8988T (cell line): ENCODE results near the gene CCL1.

ENCODE experiments used
- DNase-seq: peaks from one replicate; pipeline ENCODE4 v3.0.0; 2011

Gene CCL1

GRCh38 chr17:34382621-34383124 is 19.6 kb upstream of the CCL1 start:
- DNase-seq = no peak

GRCh38 chr17:34379868-34380267 is 16.8 kb upstream of the CCL1 start:
- no peak for DNase-seq

GRCh38 chr17:34378664-34379101 is 15.7 kb upstream of the CCL1 start:
- DNase-seq = no peak

GRCh38 chr17:34377078-34377823 is 14.2 kb upstream of the CCL1 start:
- no peak for DNase-seq

- no peak for DNase-seq
These were observed 12.5 kb upstream of the CCL1 start for GRCh38 chr17:34375426-34375997.

DNA sequence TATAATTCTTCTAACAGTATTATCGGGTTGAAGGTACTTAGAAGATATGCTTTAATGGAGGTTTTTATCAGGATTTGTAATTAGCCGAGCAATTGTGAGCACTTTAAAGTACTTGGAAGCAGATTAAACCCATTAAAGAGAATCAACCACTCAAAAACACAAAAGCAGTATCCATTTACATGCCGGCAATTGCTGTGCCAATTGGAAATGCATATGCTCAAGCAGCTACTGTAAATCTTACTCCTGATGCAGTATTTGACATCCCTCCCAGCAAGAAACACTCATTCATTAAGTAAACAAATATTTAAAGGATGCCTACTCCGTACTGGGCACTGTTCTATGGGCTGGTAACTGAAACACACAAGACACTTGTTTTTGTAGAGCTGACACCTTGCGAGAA is 11.4 kb upstream of the CCL1 start:
- no peak for DNase-seq

GRCh38 chr17:34371405-34372100 is 8.5 kb upstream of the CCL1 start:
- DNase-seq = no peak

DNA sequence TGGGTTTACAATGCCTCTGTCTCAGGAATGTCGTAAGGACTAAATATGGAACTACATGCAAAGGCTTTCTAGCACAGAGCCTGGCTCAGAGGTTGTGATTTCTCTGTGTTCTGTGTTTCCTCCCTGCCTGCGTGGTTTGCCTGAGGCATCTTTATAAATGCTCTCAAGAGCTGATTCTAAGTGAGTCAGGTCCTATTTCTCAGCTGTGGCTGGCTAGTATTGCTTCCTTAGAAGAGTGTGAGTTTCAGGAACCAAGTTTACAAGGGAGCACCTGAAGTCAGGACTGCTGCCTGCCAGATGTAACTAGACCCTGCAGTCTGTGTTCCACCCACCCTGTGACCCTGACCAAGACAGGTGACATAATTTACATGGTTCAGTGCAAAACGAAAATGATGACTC is 8.0 kb upstream of the CCL1 start:
- no peak for DNase-seq

DNA sequence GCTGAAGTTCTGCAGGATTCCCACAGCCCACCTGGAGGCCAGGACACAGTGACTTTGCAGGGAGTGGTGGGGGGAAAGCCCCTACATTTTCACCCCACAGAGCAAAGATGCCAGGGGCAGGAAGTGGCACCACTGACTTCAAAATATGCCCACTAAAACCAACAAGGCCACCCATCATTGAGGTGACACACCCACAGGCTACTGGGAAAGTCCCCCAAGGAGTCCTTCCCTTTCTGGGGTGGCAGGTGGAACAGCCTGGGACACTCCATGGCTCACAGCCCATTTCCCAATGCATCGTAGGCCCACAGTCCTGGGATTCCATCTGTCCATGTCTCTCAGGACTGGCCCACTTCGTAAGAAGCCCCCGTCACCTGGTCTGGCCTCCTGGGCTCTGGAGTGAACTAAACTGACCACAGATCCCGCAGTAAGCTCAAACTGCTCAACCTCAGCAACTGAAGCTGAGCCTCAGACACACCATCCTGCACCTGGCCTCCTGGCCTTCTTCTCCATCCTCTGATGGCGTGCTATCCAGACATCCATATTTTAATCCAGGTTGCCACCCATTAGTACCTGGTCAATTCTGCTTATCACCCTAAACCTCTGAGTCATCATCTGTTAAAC is 7.5 kb upstream of the CCL1 start:
- DNase-seq = no peak

DNA sequence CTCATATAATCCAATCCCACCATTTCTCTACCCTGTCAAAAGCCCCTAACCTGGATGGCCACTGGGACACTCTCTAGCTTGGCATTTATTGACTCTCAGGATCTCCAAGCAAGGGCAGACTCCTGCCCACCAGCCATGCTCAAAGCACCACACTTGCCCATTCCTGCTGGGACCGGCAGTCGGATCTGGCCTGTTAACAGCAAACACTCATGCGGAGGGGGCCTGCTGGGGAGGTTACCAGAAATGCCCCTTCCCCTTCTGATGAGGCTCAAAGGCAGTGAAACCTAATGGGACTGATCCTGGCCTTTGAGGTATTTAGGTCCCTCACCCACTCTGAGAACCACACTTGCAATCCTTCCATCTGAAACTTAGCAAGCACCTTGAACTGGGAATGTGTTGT is 6.5 kb upstream of the CCL1 start:
- DNase-seq = no peak

- no peak for DNase-seq
These were observed 6.0 kb upstream of the CCL1 start for GRCh38 chr17:34368946-34369500.

DNA sequence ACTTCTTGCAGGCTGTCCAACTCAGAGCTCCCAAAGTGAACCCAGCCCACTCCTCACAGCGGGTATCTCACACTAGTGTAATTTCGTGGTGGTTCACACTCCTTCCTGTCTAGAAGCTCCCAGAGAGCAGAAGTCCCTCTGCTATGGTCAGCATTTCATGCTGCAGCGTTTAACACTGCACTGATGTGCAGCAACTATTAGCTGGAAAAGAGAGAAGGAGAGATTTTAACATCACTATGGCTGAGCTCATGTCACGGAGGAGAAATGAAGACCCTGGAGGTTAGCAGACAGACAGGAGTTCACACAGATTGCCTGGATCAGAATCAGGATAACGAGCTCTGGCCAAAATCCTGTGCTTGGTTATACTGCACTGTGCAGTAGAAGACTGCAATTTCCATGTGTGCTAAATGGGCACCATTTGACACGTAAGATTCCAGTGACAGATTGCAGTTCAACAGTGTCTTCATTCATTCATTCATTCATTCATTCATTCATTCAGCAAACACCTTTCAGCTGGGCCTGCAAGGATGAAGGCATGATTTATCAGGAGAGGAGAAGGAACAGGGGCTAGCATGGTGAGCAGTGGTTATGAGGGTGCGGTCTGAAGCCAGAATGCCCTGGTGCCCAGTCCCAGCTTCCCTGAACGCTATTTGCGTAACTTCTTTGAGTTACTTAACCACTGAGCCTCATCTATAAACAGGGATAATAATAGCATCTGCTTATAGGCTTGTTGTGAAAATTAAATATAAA is 5.3 kb upstream of the CCL1 start:
- DNase-seq = no peak

- no peak for DNase-seq
These were observed 4.6 kb upstream of the CCL1 start for GRCh38 chr17:34367486-34368195.

DNA sequence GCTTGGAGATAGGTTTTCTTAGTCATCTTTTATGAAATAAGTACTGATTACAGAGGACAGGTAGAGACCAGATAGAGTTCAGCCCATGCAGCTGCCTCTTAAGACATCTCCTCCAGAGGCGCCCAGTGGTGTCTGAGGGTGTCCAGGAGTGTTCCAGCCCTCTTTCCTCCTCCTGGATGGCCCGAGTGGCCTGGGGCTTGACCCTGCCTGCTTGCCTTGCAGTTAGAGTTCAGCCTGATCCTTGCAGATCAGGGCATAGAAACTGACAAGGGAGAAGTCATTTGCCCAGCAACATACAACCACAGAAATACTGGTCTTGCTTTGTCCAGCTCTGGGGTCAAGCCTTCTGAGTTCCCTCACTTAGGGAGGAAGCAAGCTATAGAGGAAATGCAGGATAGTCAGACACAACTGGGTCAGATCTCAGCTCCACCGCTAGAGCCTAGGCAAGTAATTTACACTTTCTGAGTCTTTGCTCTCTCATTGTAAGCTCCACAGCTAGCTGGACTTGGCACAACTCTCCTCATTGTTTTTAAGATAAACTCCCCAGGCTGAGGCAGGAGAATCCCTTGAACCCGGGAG is 3.6 kb upstream of the CCL1 start:
- no peak for DNase-seq

DNA sequence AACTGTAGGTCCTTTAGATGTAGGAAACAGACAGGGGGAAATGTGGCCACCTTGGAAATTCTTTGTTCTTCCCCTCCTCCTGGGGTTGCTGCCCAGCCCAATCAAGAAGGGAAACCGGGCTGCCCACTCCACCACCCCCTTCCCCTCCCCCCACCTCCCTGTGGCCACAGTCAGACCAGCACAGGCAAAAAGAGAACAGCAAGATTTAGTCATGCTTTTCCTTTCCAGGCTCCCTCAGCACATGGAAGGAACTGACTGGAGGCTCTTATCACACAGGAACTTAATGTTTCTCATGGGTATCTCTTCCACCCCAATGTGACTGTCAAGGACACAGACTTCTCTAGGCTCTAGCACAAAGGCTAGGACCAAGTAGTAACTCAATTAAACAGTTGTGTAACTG is 3.0 kb upstream of the CCL1 start:
- DNase-seq = no peak

- no peak for DNase-seq
These were observed 2.3 kb upstream of the CCL1 start for GRCh38 chr17:34365340-34365739.

- DNase-seq = no peak
These were observed 1.7 kb upstream of the CCL1 start for GRCh38 chr17:34364751-34365150.

DNA sequence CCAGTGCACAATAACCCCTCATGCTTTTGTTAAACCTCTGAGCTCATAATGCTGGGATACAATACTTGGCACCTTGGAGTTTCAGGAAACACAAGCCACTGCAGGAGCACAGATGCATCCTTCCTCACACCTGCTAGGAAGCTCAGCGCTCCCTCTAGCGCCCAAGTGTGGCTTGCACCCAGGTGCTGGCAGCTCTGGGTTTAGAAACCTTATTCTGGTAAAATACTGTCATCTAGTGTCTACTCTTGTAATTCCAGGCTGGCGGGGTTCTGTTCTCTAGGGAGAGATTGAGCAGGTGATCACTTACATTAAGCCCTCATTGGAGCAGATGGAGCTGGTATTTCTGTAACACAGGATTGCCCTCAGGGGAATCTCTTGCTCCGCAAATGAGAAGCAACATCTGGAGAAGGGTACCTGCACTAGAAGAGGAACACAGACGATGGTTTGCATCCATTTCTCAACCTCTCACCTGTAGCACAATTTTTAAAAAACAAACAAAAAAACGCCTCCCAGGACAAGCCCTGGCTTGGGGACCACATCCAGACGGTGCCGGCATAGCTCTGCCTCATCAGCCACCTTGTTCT is 1.5 kb downstream of the CCL1 start:
- DNase-seq = no peak

DNA sequence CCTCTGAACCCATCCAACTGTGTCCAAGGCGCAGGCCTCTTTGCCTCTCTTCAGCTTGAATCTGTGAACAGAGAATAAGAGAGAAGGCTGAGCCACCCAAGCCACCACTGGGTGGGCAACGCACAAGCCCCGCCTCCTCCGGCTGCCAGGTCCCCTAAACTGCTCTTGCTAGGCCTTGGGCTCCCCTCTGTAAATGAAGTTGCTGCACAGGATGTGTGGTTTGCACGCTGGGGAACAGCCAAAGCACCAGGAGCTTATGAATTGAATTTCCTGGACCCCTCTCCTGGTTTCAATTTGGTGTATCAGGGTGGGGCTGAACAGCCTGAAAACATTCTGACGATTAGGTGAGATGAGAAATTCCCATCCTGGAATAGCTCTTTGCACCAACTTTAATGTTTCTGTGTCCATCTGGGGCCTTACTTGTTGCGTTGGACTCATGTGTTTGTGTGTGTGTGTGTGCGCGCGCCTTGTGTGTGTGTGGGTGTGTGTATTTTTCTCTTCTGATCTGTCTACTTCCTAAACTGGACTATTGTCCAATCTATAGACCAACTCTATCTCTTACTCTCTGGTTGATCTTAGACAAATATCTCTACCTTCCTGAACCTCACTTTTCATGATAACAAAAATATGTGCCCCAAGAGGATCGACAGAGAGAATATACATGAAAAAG is 2.3 kb downstream of the CCL1 start:
- no peak for DNase-seq

DNA sequence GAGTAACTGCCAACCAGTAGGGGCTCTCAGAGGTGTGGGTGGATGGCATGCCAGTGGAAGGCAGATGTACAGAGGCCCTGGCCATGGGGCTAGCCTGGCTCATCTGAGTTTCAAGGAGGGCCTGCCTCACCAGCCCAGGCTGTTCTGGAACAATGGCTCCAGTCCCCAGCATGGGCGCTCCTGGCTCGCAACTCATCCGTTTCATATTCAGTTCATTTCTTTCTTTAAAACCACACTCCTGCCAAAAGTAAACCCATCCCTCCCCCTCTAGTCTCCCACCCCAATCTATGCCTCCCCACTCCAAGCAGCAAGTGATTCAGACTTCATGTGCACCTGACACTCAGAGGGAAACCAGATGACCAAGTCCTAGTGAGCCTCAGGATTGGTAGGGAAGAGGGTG is 4.4 kb downstream of the CCL1 start:
- DNase-seq = no peak

- DNase-seq = no peak
These were observed 5.6 kb downstream of the CCL1 start for GRCh38 chr17:34357398-34357797.
